OCI-LY1 (cell line): ENCODE measurements around the gene JUP.

Experiments used
- H2AFZ ChIP-seq: fragments of 200-600 bp; sonication (generic), shearing (Covaris generic); 2 replicates; pipeline ENCODE4 v1.6.0; 2014; ENCODE audit warnings: antibody characterized with exemption, mild to moderate bottlenecking, low read length
- H3F3A ChIP-seq: fragments of 200-600 bp; sonication (generic), shearing (Covaris generic); 2 replicates; pipeline ENCODE4 v1.6.0; 2014; ENCODE audit warnings: mild to moderate bottlenecking, antibody characterized with exemption, low read length, moderate library complexity; ENCODE audit not compliant: insufficient read depth
- H3K27ac ChIP-seq: fragments of 200-600 bp; sonication (generic); 2 replicates; pipeline ENCODE4 v1.5.1; 2014; ENCODE audit warnings: low read length, mixed run types, mild to moderate bottlenecking, low read depth; ENCODE audit not compliant: poor library complexity, severe bottlenecking
- H3K27me3 ChIP-seq: fragments of 200-600 bp; sonication (generic); 2 replicates; pipeline ENCODE4 v1.6.0; 2014; ENCODE audit warnings: antibody characterized with exemption, mild to moderate bottlenecking, low read length, moderate library complexity; ENCODE audit not compliant: insufficient read depth
- H3K36me3 ChIP-seq: fragments of 200-600 bp; sonication (generic); 2 replicates; pipeline ENCODE4 v1.6.1; 2014; ENCODE audit warnings: mild to moderate bottlenecking, antibody characterized with exemption, low read length, moderate library complexity, mixed read lengths; ENCODE audit not compliant: insufficient read depth
- H3K4me1 ChIP-seq: fragments of 200-600 bp; sonication (generic); 2 replicates; pipeline ENCODE4 v1.5.1; 2014; ENCODE audit warnings: mild to moderate bottlenecking, low read length, moderate library complexity; ENCODE audit not compliant: insufficient read depth, severe bottlenecking
- H3K4me2 ChIP-seq: fragments of 200-600 bp; sonication (generic), shearing (Covaris generic); 2 replicates; pipeline ENCODE4 v1.6.1; 2014; ENCODE audit warnings: low read length
- H3K4me3 ChIP-seq: fragments of 200-600 bp; sonication (generic); 2 replicates; pipeline ENCODE4 v1.5.1; 2014; ENCODE audit warnings: low read length, low read depth, mild to moderate bottlenecking, mixed read lengths; ENCODE audit not compliant: poor library complexity, severe bottlenecking
- H3K79me2 ChIP-seq: fragments of 200-600 bp; shearing (Covaris generic); 2 replicates; pipeline ENCODE4 v1.6.1; 2016; ENCODE audit warnings: mixed run types, low read length, mixed read lengths; ENCODE audit not compliant: insufficient read depth
- H3K9ac ChIP-seq: fragments of 200-600 bp; sonication (generic), shearing (Covaris generic); 2 replicates; pipeline ENCODE4 v1.6.1; 2014; ENCODE audit warnings: mild to moderate bottlenecking, low read length, mixed read lengths
- H3K9me2 ChIP-seq: fragments of 200-600 bp; sonication (generic), shearing (Covaris generic); 2 replicates; pipeline ENCODE4 v1.6.1; 2014; ENCODE audit warnings: low read depth, mild to moderate bottlenecking, low read length, mixed read lengths
- H3K9me3 ChIP-seq: fragments of 200-600 bp; shearing (Covaris generic); 2 replicates; pipeline ENCODE4 v1.6.1; 2014; ENCODE audit warnings: low read length, mixed read lengths
- H4K20me1 ChIP-seq: fragments of 200-600 bp; sonication (generic), shearing (Covaris generic); 2 replicates; pipeline ENCODE4 v1.6.0; 2016; ENCODE audit warnings: mild to moderate bottlenecking, low read length; ENCODE audit not compliant: insufficient read depth
- CTCF ChIP-seq: fragments of 200-600 bp; sonication (generic), shearing (Covaris generic); IDR thresholded peaks from 2 replicates; pipeline ENCODE4 v1.5.1; 2017; ENCODE audit warnings: mild to moderate bottlenecking, antibody characterized with exemption, low read length, moderate library complexity, mixed read lengths
- EZH2 ChIP-seq: fragments of 200-600 bp; sonication (generic), shearing (Covaris generic); IDR thresholded peaks from 2 replicates; pipeline ENCODE4 v1.8.0; 2017; ENCODE audit warnings: borderline replicate concordance, mixed run types, mild to moderate bottlenecking, antibody characterized with exemption, low read length, moderate library complexity, mixed read lengths

The JUP gene

DNA sequence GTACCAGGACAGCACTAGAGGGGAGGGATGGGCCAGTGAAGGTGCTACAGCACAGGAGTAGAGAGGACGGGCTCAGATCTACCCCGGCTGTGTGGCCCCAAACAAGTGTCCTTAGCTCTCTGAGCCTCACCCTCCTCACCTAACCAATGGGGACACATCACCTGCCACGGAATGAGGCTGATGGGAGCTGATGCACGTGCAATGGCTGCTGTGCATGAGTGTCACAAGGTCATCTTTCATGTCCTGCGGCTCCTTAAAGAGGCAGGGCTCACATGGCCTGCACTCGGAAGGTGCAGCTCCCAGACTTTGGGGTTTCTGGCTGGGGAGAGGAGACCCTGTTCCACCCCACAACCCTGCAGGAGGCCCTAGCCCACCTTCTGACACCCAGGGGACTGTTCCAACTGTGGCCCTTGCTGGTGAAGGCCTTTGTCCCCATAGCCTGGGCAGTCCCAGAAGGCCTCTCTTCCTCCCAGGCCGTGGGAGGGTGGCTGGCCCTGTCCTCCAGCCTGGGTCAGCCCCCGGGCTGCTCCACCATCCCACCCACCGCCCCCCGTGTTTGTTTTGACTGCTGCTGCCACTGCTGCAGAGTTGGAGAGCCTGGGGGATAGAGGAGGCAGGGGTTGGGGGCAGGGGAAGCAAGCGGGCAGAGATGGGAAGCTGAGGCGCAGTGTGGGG lies 62.6 kb downstream of the JUP start:
- H3K27me3 ChIP-seq: 0 out of 2 replicates have a peak, but pooled peaks cover 7% of the 10 kb centered on the region
- no peak overlapping the region for H3K27ac ChIP-seq
- no peaks in the 10 kb centered on the region for H3F3A ChIP-seq
- no peak overlapping the region for H3K9ac ChIP-seq
- no peaks in the 10 kb centered on the region for H3K4me1 ChIP-seq
- no peaks in the 10 kb centered on the region for H3K36me3 ChIP-seq
- no peak overlapping the region for H3K4me3 ChIP-seq
- H4K20me1 ChIP-seq: no peaks in the 10 kb centered on the region
- no peaks in the 10 kb centered on the region for H3K9me2 ChIP-seq
- H3K9me3 ChIP-seq: no peaks in the 10 kb centered on the region
- H3K79me2 ChIP-seq: no peaks in the 10 kb centered on the region
- H3K4me2 ChIP-seq: no peak overlapping the region
- TF ChIP-seq CTCF: no peak
- TF ChIP-seq EZH2: no peak
- H2AFZ ChIP-seq: no peak overlapping the region

DNA sequence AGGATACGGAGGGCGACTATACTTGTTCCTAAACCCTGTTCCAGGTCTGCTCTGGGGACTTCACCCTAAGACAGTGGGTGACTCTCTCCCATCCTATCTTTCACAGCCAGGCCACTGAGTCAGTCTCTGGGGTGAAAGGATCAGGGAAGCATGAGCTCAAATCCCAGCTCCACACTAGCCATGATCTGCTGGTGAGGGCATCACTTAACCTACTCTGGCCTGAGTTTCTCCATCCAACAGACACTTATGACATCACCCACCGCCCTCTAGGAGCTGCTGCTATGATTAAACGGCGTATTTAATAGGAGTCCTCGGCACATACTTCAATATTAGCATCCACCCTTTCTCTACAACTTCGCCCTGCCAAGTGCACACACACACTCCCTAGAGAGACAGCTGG lies 64.3 kb downstream of the JUP start:
- no peak for TF ChIP-seq EZH2
- TF ChIP-seq CTCF: no peak
- H3K4me3 ChIP-seq: no peak overlapping the region
- no peaks in the 10 kb centered on the region for H3K36me3 ChIP-seq
- H3K4me2 ChIP-seq: no peak overlapping the region
- H3K9me3 ChIP-seq: no peaks in the 10 kb centered on the region
- H3K9ac ChIP-seq: no peak overlapping the region
- H3K9me2 ChIP-seq: no peaks in the 10 kb centered on the region
- no peaks in the 10 kb centered on the region for H3F3A ChIP-seq
- no peaks in the 10 kb centered on the region for H3K79me2 ChIP-seq
- no peak overlapping the region for H2AFZ ChIP-seq
- no peak overlapping the region for H3K27ac ChIP-seq
- H3K4me1 ChIP-seq: no peaks in the 10 kb centered on the region
- H3K27me3 ChIP-seq: 0 out of 2 replicates have a peak, but pooled peaks cover 7% of the 10 kb centered on the region
- H4K20me1 ChIP-seq: no peaks in the 10 kb centered on the region

GRCh38 chr17:41718287-41718645 lies 68.2 kb downstream of the JUP start:
- Histone ChIP-seq H3K4me1 (no peaks in the 10 kb centered on the region), H3K36me3 (no peaks in the 10 kb centered on the region), H3F3A (no peaks in the 10 kb centered on the region), H4K20me1 (no peaks in the 10 kb centered on the region), H3K9ac (no peak overlapping the region), H3K27ac (no peak overlapping the region), H3K4me3 (no peak overlapping the region), H3K9me3 (no peaks in the 10 kb centered on the region), H3K27me3 (no peaks in the 10 kb centered on the region), H2AFZ (no peak overlapping the region), H3K9me2 (no peaks in the 10 kb centered on the region), H3K79me2 (no peaks in the 10 kb centered on the region), H3K4me2 (no peak overlapping the region)
- TF ChIP-seq EZH2 (no peak), CTCF (no peak)
